Stimulated activated CD4-positive, alpha-beta T cell treated with anti-CD3 and anti-CD28 coated beads, TNF-alpha, amount 100 ng/mL, for 1 hour (primary cell): ENCODE measurements around the gene MPG.
"Not testable (repeated sequence)": the region's sequence is repeated elsewhere in the genome, so short reads cannot be mapped to it uniquely, and the experiment has no call there.

Source experiments
- DNase-seq, 3 donors: peaks; one replicate each; pipeline ENCODE4 v3.0.0-alpha.2; 2020; ENCODE audit warnings: low read depth in 3 of 3, low spot score in 1 of 3

MPG gene

DNA sequence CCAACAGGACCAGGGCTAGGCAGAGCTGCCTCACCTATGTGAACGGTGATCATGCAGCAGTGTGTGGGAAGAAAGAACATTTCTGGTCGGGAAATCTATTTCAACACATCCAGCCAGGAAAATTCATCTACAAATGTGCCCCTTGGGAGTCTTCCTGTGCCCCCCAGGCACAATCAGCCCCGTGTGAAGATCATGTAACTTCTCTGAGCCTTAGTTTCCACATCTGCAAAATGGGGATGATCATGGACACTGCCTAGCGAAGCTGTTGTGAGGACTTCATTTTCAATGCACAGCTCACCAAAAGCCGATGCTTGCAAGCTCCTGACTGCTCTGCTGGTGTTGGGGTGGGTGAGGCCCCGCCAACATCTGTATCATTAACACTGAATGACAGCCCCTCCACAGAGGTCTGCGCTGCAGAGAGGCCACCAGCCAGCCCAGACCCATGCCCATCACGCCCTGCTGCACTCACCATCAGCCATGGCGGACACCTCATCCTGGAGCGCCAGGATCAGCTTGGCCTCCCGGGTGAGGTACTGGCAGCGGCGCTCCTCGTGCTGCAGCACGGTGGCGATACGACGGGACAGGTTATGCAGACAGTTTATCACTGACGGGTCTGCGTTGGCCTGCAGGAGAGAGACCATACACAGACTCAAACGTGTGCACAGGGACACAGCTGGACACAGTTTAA, 34.3 kb downstream of the MPG start:
- no peak for DNase-seq

DNA sequence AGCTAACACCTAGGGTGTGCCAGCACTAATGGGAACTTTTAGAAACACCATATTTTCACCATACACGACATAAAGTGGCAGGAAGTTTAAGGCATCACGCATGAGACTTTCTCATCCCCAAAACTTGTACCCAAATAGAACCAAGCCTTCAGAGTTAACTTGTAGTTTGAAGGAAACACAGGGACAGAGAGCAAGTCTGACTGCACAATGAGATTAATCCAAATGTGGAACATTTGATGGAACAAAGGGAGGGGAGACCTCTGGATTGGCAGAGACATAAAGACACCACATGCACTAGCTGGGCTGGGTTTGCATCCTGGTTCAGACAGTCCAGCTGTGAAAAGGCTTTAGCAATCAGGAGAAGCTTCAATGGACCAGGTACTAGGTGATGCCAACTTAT, 36.3 kb downstream of the MPG start:
- no peak for DNase-seq

DNA sequence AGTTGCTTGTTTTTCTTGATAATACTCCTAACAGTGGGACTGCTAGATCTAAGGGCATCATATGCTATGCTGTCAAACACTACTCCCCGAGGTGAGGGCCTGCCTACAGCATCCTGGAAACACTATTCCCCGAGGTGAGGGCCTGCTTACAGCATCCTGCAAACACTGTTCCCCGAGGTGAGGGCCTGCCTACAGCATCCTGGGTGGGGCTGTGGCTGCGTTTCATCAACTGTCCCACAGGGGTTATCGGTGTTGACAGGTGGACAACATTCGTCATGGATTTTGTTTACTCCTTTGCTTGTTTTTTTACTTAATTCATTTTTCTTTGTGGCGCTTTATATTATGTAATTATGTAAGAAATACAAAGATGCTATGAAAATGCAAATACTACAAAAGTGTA, 38.0 kb downstream of the MPG start:
- no peak for DNase-seq

DNA sequence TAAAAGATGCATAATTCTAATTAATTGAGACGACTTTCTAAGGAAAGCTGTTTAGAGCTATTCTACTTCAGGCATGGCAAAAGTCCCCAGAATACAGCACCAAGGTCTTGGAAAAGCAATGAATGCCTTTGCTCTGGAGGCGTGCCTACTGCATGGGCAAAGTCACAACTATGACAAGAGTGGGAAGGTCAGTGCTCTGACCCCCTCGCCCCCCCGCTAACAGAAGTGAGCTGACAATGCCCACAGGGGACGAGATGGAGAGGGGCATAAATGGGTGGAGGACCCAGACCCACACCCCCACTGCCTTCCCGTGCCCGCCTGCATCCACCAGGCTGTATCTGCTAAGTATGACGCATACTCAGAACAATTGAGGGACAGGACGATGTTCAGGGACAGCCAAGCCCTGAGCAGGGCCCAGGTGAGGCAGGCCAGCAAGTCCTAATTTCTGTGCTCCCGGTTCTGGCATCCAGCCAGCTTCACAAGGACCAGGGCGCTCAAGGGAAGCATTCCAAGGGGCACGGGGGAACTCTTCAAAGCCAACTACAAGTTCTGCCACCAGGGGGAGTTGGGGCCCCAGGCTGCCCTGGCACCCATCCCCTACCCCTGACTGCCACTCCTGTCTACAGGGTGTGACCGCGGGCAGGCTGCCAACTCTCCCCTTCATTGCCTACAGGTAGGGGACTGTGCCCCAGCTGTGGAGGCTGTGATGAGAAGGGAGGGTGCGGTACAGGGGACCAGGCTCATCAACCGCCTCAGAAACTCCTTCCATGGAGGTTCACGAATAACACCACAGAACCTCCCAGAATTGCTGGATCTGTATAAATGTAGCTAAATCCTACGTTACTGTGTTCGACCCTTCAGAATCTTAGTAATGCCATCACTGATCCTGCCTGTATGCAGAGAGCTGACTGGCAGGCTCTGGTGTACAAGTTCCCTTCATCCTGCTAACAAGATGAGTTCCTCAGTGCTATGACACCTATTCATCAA, 39.6 kb downstream of the MPG start:
- peak; percentile 17 to 50 (median 44) for DNase-seq

DNA sequence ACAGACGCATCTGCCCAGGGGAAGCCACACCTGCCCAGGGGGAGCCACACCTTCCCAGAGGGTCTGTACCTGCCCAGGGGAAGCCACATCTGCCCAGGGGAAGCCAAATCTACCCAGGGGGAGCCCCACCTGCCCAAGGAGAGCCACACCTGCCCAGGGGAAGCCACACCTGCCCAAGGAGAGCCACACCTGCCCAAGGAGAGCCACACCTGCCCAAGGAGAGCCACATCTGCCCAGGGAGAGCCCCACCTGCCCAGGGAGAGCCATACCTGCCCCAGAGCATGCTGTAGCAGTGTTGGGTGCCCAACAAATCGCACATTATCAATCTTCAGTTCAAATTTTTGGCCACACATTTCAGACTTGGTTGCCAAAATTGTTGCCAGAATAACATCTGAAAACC, 40.8 kb downstream of the MPG start:
- no peak for DNase-seq

DNA sequence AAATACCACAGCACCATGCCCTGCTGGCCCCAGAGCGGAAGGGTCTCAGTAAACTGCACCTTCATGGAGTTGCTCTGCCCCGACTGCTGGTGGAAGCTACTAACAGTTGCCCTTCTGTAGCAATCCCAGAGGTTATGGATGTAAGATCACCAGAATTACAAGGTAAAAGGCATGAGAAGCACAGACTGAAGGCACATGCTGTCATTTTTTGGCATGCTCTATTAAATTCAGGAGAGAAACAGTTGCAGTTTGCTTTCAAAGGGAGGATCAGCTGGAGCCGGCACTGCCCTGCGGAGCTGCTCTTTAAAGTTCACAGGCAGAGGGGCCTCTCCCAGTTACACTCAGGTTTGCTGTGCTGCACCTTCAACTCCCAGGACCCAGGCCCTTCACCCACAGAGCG, 41.3 kb downstream of the MPG start:
- DNase-seq = no peak

DNA sequence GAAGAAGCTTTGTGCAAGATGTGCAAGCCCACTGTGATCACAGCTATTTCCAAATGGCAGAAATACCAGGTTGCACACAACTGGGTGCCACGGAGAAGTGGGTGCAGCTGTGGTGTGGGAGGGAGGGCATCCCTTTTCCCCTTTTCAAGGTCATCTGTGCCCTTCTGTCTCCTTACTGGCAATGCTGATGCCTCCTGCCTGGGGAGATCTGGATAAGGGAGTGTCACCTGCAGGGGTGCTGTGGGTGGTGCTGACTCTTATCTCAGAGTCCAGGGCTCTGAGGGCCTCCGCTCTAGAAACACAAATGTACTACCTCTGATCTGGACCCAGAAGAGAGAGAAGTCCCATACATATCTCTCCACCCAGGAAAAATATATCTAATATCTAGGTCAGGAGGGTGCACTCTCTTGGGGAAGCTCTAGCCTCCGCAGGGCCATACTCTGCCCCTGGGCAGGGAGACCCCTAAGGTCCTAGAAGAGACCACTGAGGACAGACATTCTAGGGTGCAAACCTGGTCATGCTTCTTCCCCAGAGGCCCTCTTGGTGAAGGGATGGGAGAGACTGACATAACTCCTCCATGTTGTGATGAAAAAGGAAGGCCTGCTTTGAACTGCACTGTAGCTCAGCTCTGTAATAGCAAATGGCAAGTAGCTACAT, 41.9 kb downstream of the MPG start:
- no peak for DNase-seq

DNA sequence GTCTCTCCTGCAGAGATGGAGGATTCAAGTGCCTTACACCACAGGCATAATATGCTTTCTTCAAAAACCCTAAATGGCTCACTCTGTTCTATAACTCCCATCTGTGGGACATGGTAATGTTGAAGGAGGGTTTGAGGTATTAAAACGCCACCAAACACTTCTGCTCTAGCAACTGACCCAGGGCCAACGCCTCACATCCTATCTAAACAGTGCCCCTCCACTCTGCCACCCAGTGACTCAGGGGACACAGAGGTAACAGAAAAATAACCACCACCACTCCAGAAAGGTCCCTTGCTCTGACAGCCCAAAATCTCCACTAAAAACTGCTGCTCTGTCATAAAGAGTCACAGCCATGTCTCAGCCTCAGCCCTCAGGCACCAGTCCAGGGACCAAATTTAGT, 42.7 kb downstream of the MPG start:
- no peak for DNase-seq

DNA sequence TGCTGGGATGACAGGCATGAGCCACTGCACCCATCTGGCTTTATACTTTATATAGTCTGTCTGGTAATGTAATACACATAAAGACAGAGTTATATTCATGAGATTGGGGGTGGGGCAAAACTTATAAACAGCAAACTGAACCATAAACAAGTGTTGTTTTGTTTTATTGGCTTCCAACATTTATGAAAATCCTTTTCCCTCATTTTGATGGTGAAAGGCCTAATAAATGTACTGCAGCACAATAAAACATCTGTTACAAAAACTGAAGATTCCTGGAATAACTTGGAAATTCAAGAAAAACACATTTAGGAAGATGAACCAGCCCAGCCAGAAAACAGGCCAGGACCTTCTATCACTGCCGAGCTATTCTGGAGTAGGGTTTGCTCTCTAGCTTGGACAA, 44.3 kb downstream of the MPG start:
- no peak for DNase-seq

DNA sequence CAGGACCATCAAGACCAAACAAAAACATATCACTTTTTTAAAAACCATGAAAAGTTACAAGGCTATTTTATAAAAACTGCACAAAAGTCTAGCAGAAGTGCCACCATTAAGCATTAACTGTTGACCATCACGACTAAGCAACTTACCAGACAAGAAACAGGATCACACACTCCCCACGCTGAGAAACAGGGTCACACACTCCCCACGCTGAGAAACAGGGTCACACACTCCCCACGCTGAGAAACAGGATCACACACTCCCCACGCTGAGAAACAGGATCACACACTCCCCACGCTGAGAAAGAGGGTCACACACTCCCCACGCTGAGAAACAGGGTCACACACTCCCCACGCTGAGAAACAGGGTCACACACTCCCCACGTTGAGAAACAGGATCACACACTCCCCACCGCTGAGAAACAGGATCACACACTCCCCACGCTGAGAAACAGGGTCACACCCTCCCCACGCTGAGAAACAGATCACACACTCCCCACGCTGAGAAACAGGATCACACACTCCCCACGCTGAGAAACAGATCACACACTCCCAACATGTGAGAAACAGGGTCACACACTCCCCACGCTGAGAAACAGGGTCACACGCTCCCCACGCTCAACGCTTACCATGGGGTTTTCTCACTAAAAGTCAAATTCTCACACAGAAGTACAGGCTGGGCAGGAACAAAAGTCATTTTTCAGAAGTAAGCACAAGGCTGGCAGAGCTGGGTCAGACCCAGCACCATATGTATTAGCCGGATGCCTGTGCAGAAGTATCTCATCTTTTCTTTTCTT, 45.7 kb downstream of the MPG start:
- DNase-seq = not testable (repeated sequence)

DNA sequence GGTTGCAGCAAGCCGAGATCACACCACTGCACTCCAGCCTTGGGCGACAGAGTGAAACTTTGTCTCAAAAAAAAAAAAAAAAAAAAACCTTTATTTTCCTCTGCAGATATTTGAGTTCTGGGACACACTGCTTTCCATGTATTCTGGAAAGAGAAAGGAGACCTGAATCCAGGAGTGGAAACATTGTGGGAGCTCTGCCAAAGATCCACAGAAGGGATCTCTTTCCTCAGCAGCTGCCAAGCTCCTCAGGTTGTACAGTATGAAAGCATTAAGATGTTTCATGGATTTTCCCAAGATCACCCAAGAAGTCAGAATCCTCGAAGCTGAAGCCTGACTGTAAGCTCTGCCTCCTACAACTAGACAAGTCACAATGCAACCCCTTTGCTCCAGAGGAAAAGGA, 47.0 kb downstream of the MPG start:
- DNase-seq = no peak

DNA sequence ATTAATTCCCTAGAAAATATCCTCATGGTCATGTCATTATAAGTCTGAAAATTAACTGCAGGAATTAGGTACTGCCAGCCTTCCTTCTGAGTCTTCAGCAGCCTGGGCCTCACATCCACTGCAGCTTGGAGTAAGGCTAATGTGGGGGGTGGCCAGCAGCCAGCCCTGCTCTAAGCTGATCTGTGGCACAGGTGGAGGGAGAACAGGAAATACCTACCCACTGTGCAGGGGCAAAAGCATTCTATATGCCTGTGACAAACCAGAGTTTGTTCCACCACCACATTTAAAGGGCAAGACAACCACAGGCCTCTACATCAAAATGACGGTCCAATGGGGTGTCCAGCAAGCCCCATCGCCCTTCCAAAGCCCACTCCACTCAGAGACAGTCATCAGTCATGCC, 51.0 kb downstream of the MPG start:
- no peak for DNase-seq

DNA sequence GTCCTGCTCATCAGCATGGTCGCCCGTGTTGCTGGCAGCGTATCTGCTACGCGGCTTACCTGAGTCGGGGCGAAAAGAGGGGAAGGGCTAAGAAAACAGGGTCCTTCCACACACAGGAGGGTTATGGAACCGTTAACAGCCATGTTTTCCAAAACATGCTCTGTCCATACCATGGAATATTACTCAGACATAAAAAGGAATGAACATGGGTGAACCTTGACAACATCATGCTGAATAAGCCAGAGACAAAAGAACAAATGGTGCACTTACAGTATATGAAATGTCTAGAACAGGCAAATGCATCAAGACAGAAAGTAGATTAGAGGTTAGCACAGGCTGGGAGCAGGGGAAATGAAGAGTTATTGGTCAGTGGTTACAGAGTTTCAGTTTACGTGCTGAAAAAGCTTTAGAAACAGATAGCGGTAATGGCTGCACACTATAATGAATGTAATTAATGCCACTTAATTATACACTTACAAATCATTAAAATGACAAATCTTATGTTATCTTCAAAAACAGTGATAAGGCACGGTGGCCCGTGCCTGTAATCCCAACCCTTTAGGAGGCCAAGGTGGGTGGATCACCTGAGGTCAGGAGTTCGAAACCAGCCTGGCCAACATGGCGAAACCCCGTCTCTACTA, 52.6 kb downstream of the MPG start:
- DNase-seq = no peak

DNA sequence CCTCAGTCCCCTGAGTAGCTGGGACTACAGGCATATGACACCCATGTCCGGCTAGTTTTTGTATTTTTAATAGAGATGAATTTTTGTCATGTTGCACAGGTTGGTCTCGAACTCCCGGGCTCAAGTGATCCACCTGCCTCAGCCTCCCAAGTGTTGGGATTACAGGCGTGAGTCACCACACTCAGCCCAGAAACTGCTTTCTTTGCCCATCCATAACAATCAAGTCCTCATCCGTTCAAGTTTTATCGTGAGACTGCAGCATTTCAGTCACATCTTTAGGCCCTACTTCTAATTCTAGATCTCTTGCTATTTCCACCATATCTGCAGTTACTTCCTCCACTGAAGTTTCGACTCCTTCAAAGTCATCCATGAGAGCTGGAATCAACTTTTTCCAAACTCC, 54.1 kb downstream of the MPG start:
- DNase-seq = no peak

DNA sequence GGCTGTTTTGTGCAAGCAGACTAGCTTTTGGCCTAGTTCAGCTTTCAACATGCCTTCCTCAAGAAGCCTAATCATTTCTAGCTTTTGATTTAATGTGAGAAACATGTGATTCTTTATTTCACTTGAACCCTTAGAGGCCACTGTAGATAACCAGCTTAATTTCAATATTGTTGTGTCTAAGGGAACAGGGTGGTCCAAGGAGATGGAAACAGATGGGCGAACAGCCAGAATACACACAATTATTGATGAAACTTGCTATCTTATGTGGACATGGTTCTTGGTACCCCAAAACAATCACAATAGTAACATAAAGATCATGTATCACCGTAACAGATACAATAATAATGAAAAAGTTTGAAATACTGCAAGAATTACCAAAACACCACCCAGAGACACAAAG, 55.7 kb downstream of the MPG start:
- DNase-seq = no peak
